ENCODE measurements around the gene APOBR.
"Not testable (repeated sequence)": the region's sequence is repeated elsewhere in the genome, so short reads cannot be mapped to it uniquely, and the experiment has no call there.

APOBR gene

DNA sequence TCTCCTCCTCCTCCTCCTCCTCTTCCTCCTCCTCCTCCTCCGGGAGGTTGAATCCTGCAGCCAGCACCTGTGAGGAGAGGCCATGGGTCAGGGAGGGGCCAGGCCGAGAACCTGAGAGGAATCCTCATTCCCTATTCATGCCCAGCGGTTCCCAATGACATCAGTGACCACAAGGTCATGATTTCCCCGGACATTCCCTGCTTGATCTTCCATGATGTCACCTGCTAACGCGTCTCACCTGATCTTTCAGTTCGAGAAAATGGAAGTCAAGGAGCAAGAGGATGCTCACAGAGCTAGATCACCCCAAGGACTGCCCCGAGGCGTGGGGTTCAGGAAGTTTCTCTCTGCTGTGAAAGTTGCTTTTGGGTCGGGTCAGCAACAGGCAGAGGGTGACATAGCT is 5.4 kb downstream of the APOBR start:
- DNase-seq, result no peak

DNA sequence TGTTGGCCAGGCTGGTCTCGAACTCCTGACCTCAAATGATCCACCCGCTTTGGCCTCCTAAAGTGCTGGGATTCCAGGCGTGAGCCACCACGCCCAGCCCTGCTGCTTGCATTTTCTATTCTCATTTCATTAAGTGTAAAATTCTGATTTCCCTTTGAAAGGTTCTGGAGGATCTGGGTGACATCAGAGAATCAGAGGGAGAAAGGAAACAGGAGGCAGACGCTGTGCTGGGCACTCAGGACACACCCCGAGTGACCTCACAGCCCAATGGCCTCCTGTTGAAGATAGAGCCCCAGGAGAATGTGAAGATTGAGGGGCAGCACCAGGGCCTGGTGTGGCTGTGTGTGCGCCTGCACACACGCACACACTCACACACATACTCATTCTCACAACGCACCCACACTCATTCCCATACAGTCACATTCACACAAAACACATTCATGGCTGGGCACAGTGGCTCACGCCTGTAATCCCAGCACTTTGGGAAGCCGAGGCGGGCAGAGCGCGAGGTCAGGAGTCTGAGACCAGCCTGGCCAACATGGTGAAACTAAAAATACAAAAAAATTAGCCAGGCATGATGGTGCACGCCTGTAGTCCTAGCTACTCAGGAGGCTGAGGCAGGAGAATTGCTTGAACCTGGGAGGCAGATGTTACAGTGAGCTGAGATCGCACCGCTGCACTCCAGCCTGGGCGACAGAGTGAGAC is 6.2 kb downstream of the APOBR start:
- DNase-seq, result not testable (repeated sequence)

DNA sequence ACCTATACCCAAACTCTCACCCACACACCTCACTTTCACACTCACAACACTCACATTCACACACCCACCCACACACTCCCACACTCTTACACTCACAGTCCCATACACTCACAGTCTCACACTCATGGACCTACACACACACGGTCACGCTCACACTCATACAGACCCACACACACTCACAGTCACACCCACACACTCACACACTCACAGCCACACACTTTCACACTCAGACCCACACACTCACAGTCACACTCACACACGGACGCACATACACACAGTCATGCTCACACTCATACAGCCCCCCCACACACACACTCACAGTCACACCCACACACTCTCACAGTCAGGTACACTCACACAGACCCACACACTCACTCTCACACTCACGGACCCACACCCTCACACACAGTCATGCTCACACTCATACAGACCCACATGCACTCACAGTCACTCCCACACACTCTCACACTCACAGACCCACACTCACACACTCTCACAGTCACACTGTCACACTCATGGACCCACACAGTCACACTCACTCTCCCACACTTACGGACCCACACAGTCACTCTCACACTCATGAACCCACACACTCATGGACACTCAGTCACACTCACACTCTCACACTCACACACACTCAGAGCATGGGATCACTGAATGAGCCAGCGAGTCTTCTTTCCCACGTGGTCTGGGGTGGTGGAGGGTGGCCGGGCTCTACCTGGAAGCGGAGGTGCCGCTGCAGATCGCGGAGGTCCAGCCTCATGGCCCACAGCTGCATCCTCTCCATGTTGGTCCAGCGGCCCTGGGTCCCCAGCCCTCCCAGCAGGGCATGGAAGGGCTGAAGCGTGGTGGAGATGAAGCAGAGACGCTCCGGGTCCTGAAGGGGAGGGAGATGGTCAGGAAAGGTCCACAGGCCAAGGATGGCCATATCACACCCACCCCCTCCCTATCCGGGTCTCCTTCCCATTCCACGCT is 7.1 kb downstream of the APOBR start:
- no peak for DNase-seq

DNA sequence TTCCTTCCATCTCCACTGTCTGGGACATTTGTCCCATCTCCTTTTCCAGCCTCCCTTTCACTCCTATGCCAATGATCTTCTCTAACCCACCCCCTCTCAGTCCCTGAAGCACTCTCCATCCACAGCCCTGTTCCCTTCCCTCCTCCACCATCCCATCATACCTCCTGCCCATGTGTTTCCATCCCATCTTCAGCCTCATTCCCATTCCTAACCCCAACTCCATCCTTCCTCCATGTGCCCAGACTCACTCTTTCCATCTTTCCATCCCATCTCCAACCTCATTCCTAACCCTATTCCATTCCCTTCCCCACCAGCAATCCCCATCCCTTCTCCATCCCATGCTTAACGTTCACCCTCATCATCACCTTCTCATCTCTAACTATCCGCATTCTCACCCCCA is 7.8 kb downstream of the APOBR start:
- no peak for DNase-seq

DNA sequence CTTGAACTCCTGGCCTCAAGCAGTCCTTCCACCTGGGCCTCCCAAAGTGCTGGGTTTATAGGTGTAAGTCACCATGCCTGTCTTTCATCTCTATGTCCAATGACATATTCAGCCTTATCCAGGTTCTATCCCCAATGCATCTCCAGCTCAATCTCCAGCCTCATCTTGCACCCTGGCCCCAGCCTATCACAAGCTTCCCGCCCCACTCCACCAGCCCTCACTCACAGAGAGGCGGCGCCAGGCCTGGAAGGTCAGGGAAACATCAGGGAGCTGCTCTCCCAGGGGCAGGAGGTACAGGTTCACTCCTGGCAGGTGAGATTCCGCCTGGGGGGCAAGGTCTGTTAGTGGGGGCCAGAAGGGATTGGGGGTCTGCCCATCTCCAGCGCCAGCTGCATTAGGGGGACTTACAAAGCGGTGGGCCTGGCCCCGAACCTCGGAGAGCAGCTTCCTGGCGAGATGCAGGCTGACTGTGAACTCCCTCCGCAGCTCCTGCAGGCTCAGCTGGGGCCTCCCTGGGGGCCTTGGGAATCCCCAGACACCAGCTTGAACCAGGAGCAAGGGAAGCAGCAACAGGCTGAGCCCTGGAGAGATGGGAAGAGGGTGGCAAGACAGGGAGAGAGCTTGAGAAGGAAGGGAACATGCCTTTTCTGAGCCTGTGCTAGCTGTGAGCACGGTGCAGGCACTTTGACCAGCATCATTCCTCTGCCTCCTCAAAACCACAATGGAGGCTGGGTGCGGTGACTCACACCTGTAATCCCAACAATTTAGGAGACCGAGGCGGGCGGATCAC is 9.2 kb downstream of the APOBR start:
- no peak for DNase-seq

- no peak for DNase-seq
Observed at GRCh38 chr16:28504707-28505404, 10.4 kb downstream of the APOBR start.

DNA sequence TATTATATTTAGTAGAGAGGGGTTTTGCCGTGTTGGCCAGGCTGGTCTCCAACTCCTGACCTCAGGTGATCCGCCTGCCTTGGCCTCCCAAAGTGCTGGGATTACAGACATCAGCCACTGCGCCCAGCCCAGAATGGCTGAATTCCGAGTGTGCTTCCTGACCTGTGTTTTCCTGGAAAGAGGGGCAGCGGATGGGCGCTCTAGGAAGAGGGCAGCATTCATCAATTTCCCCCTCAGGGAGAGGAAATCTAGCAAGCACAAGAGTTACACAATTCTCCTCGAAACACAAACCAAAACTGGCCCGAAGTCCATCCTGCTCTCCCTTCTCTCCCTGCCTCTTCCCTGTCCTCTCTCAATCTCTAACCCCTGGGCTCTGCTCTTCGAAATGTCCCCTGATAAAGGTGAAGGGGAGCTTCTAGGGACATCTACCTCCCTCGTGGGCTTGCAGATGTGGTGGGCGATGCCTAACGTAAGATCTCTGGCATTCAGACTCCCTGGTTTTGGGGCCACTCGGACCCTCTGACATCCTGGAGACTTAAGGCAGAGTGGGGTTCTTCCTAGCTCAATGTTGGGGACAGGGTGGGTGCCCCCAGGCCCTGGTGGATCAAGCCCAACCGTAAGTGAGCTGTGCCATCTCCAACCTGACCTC is 11.2 kb downstream of the APOBR start:
- DNase-seq, result no peak

DNA sequence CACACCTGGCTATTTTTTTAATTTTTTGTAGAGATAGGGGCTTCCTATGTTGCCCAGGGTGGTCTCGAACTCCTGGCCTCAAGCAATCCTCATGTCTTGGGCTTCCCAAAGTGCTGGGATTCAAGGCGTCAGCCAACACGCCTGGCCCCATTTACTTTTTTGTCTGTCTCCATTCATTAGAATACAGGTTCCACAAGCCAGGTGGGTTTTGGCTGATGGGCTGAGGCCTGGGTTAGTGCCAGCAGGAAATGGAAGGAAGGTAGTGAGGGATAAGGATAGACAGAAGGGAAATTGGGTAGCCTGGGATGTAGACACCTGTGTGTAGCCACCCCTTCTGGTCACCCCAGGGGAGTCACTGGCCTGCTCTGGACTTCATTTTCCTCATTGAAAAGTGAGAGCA is 16.6 kb downstream of the APOBR start:
- DNase-seq, result no peak

DNA sequence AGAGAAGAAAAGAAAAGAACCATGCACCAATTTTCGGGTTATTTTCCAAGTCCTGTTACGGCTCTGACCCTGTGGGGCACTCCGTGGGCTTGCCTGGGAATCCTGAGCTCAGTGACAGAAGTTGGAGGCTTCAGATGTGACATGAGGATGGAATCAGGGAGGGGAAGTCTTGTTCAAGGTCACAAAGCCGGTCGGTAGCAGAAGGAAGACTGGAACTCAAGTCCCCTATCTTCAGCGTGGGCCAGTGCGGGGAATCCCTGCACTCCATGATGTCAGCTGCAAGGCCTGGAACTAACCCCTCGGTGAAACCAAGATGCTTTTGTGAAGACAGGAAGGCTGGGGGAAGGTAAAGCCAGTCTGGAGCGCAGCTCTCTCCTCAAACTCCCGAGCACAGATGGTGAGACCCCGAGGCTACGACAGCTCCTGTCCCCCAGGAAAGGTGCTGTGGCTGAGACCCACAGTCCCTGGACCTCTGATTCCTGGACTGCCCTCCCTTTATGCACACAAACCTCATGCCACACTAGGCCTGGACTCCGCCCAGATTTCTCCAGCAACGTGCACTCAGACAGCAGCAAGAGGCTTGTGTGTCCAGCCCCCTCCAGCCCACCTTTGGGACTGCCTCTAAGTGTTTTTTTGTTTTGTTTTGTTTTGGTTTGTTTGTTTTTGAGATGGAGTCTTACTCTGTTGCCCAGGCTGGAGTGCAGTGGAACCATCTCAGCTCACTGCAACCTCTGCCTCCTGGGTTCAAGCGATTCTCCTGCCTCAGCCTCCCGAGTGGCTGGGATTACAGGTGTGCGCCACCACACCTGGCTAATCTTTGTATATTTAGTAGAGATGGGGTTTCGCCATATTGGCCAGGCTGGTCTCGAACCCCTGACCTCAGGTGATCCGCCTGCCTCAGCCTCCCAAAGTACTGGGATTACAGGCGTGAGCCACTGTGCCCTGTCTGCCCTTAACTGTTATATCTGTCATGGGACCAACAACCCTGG is 17.7 kb downstream of the APOBR start:
- DNase-seq, result no peak

- no peak for DNase-seq
Observed at GRCh38 chr16:28513484-28514181, 19.2 kb downstream of the APOBR start.

GRCh38 chr16:28514246-28514645 is 19.8 kb downstream of the APOBR start:
- no peak for DNase-seq

GRCh38 chr16:28520672-28521071 is 26.2 kb downstream of the APOBR start:
- DNase-seq, result no peak

GRCh38 chr16:28521436-28521835 is 27.0 kb downstream of the APOBR start:
- no peak for DNase-seq

DNA sequence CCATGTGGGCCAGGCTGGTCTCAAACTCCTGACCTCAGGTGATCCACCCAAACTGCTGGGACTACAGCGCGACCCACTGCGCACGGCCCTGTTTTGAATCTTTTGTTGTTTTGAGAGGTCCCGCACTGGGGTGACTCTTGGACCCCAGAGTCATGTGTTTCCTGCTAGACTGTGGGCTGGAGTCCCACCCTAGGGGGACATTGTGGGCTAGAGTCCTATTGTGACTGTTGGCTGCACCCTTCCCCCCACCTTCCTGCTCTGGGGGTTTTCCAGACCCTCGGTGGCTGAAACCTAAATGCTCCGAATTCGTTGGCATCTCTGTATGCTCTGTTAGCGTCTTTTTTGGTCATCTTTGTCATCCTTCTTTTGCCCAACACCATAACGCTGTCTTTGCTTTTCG is 28.3 kb downstream of the APOBR start:
- DNase-seq, result no peak

DNA sequence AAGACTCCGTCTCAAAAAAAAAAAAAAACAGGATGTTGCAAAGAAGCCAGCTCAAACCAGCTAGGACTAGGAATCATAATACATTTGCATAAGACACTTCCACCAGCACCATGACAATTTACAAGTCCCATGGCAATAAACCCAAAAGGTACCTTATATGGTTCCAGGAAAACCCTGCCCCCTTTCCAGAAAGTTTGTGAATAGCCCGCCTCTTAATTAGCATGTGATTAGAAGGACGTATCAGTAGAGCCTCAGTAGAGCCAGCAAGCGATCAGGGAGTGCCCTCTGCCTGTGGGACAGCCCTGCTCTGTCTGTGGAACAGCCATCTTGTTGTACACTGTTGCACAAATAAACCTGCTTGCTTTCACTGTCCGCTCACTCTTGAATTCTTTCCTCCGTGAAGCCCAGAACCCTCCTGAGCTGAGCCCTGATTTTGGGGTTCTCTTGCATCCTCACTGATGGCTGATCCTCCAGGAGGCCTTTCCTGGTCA is 30.3 kb downstream of the APOBR start:
- peak; percentile 12 to 37 for DNase-seq

GRCh38 chr16:28526201-28527099 is 32.0 kb downstream of the APOBR start:
- DNase-seq, result no peak

DNA sequence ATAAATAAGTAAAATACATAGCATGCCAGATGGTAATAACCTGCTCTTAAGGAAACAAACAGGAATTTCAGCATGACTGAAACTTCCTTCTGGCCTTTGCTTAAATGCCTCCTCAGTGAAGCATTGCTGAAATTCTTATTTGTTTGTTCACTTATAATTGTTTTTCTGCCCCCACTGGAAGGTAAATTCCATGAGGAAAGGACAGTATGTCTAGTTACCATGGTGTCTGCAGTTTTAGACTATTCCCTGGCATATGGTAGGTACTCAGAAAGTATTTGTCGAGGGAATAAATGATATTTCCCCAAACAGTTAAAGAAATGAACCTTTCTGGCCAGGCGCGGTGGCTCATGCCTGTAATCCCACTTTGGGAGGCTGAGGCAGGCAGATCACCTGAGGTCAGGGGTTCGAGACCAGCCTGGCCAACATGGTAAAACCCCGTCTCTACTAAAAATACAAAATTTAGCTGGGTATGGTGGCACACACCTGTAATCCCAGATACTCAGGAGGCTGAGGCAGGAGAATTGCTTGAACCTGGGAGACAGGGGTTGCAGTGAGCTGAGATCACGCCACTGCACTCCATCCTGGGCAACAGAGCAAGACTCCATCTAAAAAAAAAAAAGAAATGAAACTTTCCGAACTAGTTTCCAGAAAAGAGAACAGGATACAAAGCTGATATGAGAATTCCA is 32.8 kb downstream of the APOBR start:
- DNase-seq, result not testable (repeated sequence)

GRCh38 chr16:28527985-28528384 is 33.5 kb downstream of the APOBR start:
- DNase-seq, result no peak

Data from CD4-positive, alpha-beta T cell treated with Interleukin-4 for 1 hour (primary cell).